ENCODE measurements around the gene IFIT1B.
A peak's percentile ranks its signal among the peaks of the same experiment; 100 is the strongest.
"Not testable (repeated sequence)": the region's sequence is repeated elsewhere in the genome, so short reads cannot be mapped to it uniquely, and the experiment has no call there.

IFIT1B gene, protein sequence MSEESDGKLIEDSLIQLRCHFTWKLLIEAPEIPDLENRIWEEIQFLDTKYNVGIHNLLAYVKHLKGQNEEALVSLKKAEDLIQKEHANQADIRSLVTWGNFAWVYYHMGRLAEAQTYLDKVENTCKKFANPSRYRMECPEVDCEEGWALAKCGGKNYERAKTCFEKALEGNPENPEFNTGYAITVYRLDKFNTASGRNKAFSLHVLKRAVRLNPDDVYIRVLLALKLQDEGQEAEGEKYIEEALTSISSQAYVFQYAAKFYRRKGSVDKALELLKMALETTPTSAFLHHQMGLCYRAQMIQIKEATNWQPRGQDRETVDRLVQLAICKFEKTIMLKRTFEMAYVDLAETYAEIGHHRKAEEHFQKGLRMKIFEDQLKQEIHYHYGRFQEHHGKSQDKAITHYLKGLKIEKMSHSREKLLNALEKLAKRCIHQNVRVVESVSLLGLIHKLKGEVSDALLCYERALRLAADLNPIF

GRCh38 chr10:89377705-89378637 lies at the start of gene IFIT1B:
IFIT1B (plus strand) TSS chr10:89378056; CDS start chr10:89378136, 80 bp downstream.
- no peak for DNase-seq (ENCODE audit: low read depth)

- DNase-seq (ENCODE audit: low read depth): no peak
Measured at GRCh38 chr10:89329151-89329550, 48.7 kb upstream of the IFIT1B start.

DNA sequence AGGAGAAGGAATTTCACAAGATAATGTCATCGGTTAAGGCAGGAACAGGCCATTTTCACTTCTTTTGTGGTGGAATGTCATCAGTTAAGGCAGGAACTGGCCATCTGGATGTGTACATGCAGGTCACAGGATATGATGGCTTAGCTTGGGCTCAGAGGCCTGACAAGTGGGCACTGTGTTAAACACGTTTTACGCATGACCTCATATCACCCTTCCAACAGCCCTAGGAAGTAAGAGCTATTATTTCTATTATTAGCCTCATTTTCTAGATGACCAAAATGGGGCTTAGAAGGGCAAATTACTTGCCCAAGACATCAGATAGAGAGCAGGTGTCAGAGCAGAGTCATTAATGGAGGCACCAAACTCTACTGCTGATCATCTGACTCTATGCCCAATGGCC lies 47.8 kb upstream of the IFIT1B start:
- DNase-seq (ENCODE audit: low read depth): not testable (repeated sequence)

DNA sequence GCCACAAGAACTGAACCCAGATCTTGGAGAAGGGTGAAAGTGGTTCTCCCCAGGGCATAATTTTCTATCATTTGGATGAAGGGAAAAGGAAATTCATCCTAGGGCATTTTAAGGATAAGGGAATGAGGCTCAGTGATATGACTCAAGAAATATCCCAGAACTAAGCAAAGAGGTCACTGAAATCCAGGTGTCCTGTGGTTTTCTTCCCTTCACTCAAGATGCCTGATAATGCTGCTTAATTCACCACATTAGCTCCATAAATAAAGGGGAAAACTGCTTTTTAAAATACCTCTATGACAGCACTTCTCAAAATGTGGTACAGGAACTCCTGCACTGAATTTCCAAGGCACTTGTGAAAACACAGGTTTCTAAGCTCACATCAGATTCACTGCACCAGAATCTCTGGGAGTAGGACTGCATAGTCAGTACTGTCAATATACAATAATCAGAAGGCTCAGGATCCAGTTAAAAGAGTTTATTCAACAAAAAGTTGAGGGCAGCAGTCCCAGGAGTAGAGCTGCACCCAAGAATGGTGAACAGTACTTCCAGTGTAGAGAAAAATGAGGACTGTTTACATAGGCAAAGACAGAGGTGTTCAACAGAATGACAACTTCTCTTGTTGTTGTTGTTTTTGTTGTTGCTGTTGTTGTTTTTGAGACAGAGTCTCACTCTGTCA lies 47.2 kb upstream of the IFIT1B start:
- DNase-seq (ENCODE audit: low read depth): no peak

GRCh38 chr10:89331487-89332122 lies 46.3 kb upstream of the IFIT1B start:
- not testable (repeated sequence) for DNase-seq (ENCODE audit: low read depth)

DNA sequence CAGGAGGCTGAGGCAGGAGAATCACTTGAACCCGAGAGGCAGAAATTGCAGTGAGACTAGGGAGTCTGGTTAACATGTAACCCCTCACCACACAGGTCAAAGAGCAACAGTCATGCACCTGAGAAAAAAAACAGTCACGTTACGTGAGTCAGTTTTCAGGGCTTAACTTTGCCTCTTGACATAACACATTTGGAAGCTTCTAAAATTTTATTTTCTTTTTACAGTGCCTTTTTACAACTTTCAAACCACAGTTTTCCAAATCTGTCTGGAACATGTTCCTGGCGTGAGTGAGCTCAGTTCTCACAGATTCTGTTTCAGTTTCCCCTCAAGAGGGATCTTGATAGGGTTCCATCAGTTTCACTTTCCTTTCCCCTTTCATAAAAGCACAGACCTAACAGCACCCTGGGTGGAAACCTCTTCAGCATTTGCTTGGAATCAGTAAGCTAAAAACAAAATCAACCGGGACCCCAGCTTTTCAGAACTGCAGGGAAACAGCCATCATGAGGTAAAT lies 45.7 kb upstream of the IFIT1B start:
- peak; percentile 76 for DNase-seq (ENCODE audit: low read depth)

DNA sequence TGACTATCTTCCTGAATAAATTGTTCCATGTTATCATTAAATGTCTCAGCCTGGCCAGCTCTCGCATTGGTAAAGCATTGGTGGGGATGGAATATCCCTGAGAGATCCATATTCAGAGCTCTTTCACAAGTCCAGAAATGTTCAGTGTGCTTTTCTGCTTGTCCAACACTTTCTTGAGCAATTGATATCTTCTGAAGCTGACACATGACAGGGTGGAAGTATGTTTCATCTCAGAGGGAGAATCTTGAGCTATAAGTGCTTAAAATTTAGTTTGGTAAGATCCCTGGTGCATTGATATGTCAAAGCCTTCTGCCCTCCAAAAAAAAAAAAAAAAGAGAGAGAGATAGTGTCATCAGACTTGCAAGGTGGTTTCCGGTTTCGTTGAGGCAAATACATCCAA lies 42.6 kb upstream of the IFIT1B start:
- DNase-seq (ENCODE audit: low read depth): no peak

- DNase-seq (ENCODE audit: low read depth): no peak
Measured at GRCh38 chr10:89336241-89336640, 41.6 kb upstream of the IFIT1B start.

- peak; percentile 78 for DNase-seq (ENCODE audit: low read depth)
Measured at GRCh38 chr10:89337484-89337883, 40.4 kb upstream of the IFIT1B start.

GRCh38 chr10:89338713-89339112 lies 39.1 kb upstream of the IFIT1B start:
- DNase-seq (ENCODE audit: low read depth): no peak

DNA sequence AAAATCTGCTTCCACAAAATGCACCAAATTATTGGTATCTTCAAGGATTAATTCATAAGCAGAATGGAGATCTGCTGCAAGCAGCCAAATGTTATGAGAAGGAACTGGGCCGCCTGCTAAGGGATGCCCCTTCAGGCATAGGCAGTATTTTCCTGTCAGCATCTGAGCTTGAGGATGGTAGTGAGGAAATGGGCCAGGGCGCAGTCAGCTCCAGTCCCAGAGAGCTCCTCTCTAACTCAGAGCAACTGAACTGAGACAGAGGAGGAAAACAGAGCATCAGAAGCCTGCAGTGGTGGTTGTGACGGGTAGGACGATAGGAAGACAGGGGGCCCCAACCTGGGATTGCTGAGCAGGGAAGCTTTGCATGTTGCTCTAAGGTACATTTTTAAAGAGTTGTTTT lies 38.0 kb upstream of the IFIT1B start:
- DNase-seq (ENCODE audit: low read depth): no peak

- no peak for DNase-seq (ENCODE audit: low read depth)
Measured at GRCh38 chr10:89341649-89342048, 36.2 kb upstream of the IFIT1B start.

DNA sequence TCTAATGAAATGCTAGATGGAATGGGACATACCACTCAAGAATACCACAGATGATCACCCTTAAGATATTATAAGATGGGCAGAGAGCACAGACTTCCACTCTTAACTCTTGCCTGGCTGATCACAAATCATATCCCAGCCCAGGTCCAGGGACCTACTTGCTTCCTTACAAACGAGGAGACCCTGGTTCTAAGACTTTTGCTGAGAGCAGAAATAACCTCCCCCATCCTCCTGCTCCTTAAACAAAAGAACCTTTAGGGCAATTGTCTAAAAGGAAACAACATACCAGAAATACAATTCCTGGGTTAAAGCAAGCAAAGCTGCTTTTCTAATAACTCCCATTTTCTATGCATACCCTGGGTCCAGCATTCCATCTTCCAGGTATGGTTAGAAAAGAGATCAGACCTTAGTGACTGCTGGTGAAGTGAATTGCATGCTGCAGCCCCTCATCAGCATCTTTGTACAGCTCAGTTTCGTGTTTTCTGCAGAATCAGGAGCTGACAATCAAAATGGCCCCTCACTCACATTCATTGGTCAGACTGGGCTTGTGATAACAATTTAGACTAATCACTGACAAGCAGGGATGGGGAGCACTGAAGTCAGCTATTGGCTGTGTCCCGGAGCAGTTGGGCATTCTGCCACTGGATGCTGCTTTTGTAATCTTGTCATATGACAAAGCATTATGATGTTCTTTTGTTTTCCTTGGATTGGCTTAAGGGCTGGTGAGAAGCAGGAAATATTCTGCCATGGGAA lies 35.5 kb upstream of the IFIT1B start:
- peak; percentile 71 for DNase-seq (ENCODE audit: low read depth)

DNA sequence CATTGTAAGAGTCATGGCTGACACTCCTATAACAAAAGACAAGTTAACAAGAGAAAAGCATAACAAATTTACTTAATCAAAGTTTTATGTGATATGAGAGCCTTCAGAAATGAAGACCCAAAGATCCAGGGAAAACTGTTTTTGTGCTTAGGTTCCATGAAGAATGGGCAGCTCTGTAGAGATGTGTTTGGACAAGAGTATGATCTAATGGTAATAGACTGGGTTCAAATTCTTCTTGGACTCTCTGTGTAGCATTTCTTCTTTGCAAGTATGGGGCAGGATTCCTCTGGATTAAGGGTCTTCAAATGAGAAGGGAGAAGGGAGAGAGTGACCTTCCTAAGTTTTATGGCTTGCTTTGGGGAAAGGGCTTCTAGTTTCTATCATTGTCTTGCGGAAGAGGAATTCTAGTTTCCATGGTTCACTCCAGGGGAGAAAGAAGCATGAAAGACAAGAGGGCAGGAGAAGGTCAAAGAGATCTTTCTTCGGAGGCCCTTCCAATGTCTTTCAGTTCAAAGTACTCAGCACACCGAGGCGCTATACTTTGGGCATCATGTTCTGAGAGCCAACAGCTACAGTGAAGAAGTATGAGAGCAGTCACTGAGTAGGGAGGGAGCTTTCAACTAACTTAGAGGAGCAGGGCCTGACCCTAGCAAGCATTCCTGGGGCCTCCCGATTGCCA lies 34.6 kb upstream of the IFIT1B start:
- DNase-seq (ENCODE audit: low read depth): no peak

DNA sequence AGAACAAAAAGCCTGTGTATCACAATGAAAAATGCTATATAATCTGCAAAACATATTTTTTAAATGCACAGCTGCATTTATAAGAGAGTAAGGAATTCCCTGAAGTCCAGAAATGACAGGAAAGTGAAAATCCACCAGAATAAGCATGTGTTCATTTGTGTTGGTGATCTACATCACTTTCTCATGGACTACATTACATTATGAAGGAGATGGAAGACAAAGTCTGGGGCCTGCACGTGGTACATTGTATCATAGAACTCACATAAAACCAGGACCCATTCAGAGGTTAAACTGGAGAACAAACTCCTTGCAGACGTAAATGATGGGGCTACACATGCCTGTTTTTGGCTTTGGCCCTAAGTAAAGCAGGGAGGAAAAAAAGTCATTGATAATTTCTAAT lies 33.7 kb upstream of the IFIT1B start:
- no peak for DNase-seq (ENCODE audit: low read depth)

- no peak for DNase-seq (ENCODE audit: low read depth)
Measured at GRCh38 chr10:89345367-89346000, 32.4 kb upstream of the IFIT1B start.

- DNase-seq (ENCODE audit: low read depth): peak; percentile 49
Measured at GRCh38 chr10:89346405-89347254, 31.2 kb upstream of the IFIT1B start.

GRCh38 chr10:89347701-89348457 lies 30.0 kb upstream of the IFIT1B start:
- DNase-seq (ENCODE audit: low read depth): no peak

Data from ELR (cell line).